ENCODE results near the gene RPTN. TPM values are rescaled to one million over a fixed set of nuclear protein-coding genes. Genes with fewer than 3 reads are reported as not detected.
A peak's percentile ranks its signal among the peaks of the same experiment; 100 is the strongest.

The RPTN gene
- total RNA-seq, 6 donors from 2014 or later = not detected

- Histone ChIP-seq H3K4me1 (no peaks in the 10 kb centered on the region), H3K27me3 (no peaks in the 10 kb centered on the region), H3K36me3 (no peaks in the 10 kb centered on the region), H3K4me3 (no peak overlapping the region), H3K9me3 (peaks cover 0 to 5% (median 0%) of the 10 kb centered on the region in 4 donors), H3K27ac (no peak overlapping the region)
- no peak for TF ChIP-seq POLR2AphosphoS5 (IDR thresholded peaks at IDR 0.05)
- TF ChIP-seq, protein P1, sequence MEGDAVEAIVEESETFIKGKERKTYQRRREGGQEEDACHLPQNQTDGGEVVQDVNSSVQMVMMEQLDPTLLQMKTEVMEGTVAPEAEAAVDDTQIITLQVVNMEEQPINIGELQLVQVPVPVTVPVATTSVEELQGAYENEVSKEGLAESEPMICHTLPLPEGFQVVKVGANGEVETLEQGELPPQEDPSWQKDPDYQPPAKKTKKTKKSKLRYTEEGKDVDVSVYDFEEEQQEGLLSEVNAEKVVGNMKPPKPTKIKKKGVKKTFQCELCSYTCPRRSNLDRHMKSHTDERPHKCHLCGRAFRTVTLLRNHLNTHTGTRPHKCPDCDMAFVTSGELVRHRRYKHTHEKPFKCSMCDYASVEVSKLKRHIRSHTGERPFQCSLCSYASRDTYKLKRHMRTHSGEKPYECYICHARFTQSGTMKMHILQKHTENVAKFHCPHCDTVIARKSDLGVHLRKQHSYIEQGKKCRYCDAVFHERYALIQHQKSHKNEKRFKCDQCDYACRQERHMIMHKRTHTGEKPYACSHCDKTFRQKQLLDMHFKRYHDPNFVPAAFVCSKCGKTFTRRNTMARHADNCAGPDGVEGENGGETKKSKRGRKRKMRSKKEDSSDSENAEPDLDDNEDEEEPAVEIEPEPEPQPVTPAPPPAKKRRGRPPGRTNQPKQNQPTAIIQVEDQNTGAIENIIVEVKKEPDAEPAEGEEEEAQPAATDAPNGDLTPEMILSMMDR (IDR thresholded peaks at IDR 0.05) = no peak
- TF ChIP-seq EP300 (IDR thresholded peaks at IDR 0.05) = no peak
- no peak for TF ChIP-seq POLR2A (IDR thresholded peaks at IDR 0.05)
- DNase-seq (no peak), ATAC-seq (ENCODE audit: low FRiP score in 2 of 2) (no peak)
Observed at GRCh38 chr1:152127673-152128072, 31.4 kb downstream of the RPTN start.

- no peak for DNase-seq
- WGBS, 2 donors = 75 to 79% methylated on average over 5 to 6 of the region's 6 CpGs
Observed at GRCh38 chr1:152125834-152126443, 33.1 kb downstream of the RPTN start.

DNA sequence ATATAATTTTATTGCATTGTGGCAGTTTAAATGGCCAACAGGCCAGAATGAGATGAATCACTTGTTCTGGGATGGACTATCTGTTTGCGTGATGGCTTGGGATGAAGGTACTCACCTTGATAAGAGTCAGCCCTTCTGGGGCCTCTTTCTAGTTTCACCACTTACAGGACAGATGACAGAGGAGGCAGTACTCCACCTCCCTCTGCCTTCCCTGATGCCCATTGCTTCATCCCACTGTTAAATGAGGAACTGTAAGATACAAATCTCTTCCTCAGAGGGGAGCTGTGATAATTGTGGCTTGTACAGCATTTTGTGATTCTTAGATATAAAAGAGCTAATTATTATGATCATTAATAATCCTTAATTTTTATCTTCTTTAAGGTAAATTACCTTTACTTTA lies 40.1 kb downstream of the RPTN start:
- H3K9me3 ChIP-seq = no peaks in the 10 kb centered on the region
- TF ChIP-seq POLR2AphosphoS5 (IDR thresholded peaks at IDR 0.05) = no peak
- H3K4me1 ChIP-seq = no peaks in the 10 kb centered on the region
- WGBS, 2 donors = 95 to 100% methylated on average over 1 of the region's 1 CpG
- DNase-seq (no peak), ATAC-seq (ENCODE audit: low FRiP score in 2 of 2) (no peak)
- H3K27ac ChIP-seq = no peak overlapping the region
- H3K4me3 ChIP-seq = no peak overlapping the region
- peaks cover 0 to 7% (median 0%) of the 10 kb centered on the region in 4 donors for H3K27me3 ChIP-seq
- H3K36me3 ChIP-seq = no peaks in the 10 kb centered on the region

More at GRCh38 chr1:152125834-152126443, 33.1 kb downstream of the RPTN start:
- ATAC-seq (ENCODE audit: low FRiP score in 2 of 2) = no peak
- no peaks in the 10 kb centered on the region for H3K36me3 ChIP-seq
- H3K27me3 ChIP-seq = no peaks in the 10 kb centered on the region
- no peak for TF ChIP-seq EP300 (IDR thresholded peaks at IDR 0.05)
- TF ChIP-seq, protein P1 (IDR thresholded peaks at IDR 0.05) = no peak
- no peak for TF ChIP-seq POLR2A (IDR thresholded peaks at IDR 0.05)
- no peak for TF ChIP-seq POLR2AphosphoS5 (IDR thresholded peaks at IDR 0.05)
- no peak overlapping the region for H3K4me3 ChIP-seq
- H3K4me1 ChIP-seq = no peaks in the 10 kb centered on the region
- no peaks in the 10 kb centered on the region for H3K9me3 ChIP-seq
- H3K27ac ChIP-seq = no peak overlapping the region

DNA sequence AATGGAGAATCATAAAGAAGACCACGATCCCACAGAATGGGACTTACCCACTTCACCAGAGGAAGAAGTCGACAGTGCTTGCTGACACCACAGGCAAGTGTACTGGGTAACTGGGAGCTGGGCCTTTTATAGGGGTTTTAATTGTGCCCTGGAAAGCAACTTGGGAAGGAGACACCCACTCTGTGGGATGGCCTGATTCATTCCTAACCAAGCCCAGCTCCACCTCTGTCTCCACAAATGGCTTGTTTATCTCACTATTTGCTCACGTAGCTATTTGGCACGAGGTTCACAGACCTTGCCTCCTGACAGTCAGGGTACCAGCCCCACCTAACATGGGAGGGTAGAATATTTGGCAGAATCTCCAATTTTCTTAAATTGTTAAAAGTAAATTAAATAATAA lies 43.7 kb downstream of the RPTN start, which contains the start of gene TCHH:
Gene TCHH, minus strand, starts transcription at position 101 of the 400 bp plus-strand sequence. CDS start 1,364 bp downstream, outside the sequence.
- peaks cover 25 to 28% (median 26%) of the 10 kb centered on the region in 4 donors for H3K4me1 ChIP-seq
- 60 to 64% methylated on average over 4 of the region's 4 CpGs for WGBS, 2 donors
- DNase-seq = no peak
- H3K27ac ChIP-seq = no peak within 1 kb of the TSS
- no peaks in the 10 kb centered on the region for H3K36me3 ChIP-seq
- ATAC-seq (ENCODE audit: low FRiP score in 2 of 2) = no peak
- no peak for TF ChIP-seq EP300 (IDR thresholded peaks at IDR 0.05)
- TF ChIP-seq, protein P1 (IDR thresholded peaks at IDR 0.05) = no peak
- TF ChIP-seq POLR2A (IDR thresholded peaks at IDR 0.05) = no peak
- no peak for TF ChIP-seq POLR2AphosphoS5 (IDR thresholded peaks at IDR 0.05)
- H3K27me3 ChIP-seq = peaks cover 0 to 34% (median 17%) of the 10 kb centered on the region in 4 donors
- H3K9me3 ChIP-seq = no peaks in the 10 kb centered on the region
- H3K4me3 ChIP-seq = no peak within 1 kb of the TSS

GRCh38 chr1:152112885-152113432 lies 46.1 kb downstream of the RPTN start:
- Histone ChIP-seq H3K27ac (no peak overlapping the region), H3K36me3 (no peaks in the 10 kb centered on the region), H3K9me3 (peaks cover under 1 to 14% (median 8%) of the 10 kb centered on the region in 4 donors), H3K4me1 (peaks cover 36 to 52% (median 44%) of the 10 kb centered on the region in 4 donors), H3K27me3 (peaks cover 0 to 55% (median 28%) of the 10 kb centered on the region in 4 donors), H3K4me3 (peak overlapping the region in 1 of 4 donors; percentile 46)
- WGBS, 2 donors = 29% methylated on average over 13 of the region's 13 CpGs
- TF ChIP-seq POLR2AphosphoS5 (IDR thresholded peaks at IDR 0.05) = no peak
- no peak for TF ChIP-seq POLR2A (IDR thresholded peaks at IDR 0.05)
- TF ChIP-seq EP300 (IDR thresholded peaks at IDR 0.05) = no peak
- TF ChIP-seq, protein P1 (IDR thresholded peaks at IDR 0.05) = no peak
- DNase-seq = no peak
- ATAC-seq (ENCODE audit: low FRiP score in 2 of 2) = no peak

Data from upper lobe of left lung (tissue), 6 donors.